HT1080 (cell line): Measurements from ENCODE around the gene KAT6B. TPM values are rescaled to one million over a fixed set of nuclear protein-coding genes. Genes with fewer than 3 reads are reported as not detected.
A peak's percentile ranks its signal among the peaks of the same experiment; 100 is the strongest.

ENCODE experiments used
- DNase-seq: peaks from one replicate; pipeline ENCODE4 v3.0.0-alpha.2; 2015; ENCODE audit warnings: low read depth
- total RNA-seq: library from RNA; depleted of rRNA; stranded (reverse); fragments of >200 nt; shearing (Covaris generic); gene quantifications from 2 replicates; pipeline ENCODE4 v1.2.3, GENCODE V29; 2014

The KAT6B gene
- total RNA-seq, 1 experiment from 2014 or later, result 12.9 TPM

DNA sequence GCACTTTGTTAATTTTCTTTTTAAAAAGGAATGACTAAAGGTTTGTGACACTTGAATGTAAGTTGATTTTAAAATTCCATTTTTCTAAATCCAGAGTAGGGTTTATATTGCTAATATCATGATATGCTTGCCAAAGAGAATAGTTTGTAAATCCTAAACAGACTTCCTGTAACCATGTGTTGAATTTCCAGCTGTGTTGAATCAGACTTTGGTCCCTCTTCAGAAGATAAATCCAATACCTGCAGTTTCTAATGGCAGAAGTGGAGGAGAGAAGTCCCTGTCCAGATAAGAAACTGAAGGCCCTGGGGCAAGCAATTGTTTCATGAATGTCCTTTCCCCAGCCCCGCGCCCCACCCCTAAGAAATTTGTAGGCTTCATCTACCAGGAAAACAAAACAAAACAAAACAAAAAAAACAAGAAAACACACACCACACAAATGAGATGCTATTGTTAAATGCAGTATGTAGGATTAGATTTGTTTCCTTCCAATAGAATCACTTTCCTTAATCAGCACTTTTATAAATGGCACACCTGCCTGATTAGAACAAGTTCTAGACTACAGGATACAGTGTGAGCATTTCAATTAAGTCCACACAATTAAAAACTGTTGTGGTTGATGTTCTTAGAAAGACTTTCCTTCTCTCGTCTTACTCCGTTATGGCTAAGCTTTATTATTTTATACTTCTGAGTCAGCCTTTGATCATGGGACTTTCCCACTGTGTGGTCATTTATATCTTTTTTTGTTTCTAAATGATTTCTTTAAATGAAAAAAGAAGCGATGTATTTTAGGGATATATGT, 122.8 kb downstream of the KAT6B start:
- DNase-seq, result no peak

DNA sequence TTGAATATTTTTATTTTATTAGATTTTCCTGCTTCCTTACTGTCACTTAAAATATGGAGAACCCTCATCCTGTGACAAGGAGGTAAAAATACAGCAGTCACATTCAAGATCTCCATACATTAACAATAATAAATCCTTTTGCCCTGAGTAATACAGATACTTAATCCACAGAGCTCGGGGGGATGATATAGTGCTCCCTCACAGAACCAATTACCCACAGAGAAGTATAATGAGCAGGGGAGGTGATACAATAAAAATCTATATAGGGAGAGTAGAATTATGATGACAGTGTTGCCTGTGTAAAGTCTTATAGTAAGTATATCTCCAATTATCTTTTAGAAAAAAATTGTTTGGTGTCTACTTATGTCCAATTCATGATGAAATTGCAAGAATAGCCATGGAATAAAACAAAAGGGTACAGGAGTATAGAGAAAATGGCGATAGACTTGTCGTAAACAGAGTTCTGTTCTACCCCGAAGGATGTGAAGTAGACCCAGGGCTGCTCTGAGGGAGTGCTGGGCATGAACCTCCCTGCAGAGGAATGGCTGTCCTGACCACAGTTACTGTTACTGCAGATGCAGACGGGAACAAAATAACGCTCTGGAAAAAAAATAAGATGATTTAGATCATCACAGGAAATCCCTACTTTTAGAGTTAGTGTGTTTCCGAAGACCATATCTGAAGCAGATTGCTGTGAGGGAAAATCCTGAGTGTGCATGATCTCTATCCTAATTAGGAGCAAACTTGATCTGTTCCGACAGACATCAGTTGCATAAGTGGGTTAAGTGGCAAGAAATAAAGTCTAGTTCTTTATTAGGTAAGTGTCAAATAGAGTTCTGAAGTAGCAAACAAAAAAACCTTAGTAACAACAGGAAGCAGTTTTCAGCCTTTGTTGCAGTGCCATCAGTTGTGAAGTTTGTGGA, 123.7 kb downstream of the KAT6B start:
- DNase-seq, result no peak

DNA sequence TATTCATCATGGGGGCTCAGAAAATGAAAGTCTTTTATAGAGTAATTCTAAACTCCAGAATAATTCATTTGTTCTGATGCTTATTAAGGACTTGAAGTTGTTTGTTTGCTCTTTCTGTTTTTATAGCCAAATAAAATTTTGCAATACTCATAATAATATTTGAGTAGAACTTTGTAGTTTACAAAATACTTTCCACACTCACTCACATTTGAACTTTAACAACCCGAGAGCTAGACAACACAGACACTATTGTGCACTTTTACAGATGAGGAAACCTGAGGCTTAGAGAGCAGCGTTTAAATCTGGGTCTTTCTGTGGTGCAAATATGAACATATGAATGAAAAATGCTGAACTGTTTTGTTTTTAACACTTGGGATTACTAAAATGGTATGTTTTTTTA, 126.8 kb downstream of the KAT6B start:
- DNase-seq, result no peak

DNA sequence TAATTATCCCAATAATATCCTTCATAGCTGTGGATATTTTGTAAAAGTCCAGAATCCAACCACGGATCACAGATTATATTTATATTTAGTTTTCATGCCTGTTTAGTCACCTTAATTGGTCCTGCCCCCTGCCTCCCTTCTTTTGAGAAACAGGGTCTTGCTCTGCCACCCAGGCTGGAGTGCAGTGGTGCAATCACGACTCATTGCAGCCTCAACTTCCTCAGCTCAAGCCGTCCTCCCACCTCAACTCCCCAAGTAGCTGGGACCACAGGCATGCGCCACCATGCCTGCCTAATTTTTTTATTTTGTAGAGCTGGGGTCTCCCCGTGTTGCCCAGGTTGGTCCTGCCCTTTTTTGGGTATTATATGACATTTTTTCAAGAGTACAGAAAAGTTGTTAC, 129.4 kb downstream of the KAT6B start:
- peak; percentile 64 for DNase-seq

DNA sequence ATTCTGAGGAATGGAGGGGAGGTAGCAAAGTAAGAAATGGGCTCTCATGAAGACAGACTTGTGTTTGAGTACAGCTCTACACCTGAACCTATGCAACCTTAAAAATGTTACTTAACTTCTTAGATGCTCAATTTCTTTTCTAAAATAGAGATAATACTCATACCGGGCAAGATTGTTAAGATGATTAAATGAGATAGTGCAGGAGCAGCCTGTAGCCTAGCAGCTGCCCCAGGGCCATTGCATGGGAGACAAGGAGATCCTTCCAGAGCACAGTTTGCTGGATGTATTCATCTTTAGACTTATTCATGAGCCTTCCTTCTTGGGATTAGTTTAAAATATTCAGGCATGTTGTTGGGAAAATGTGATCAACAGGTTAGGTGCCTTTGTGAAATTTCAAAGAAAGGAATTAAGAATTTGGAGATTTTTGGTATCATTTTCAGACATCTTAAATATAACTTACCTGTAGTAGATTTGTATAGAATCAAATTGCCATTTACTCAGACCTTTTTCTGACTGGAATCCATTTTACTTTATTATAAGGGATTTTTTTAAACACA, 130.2 kb downstream of the KAT6B start:
- DNase-seq, result no peak

DNA sequence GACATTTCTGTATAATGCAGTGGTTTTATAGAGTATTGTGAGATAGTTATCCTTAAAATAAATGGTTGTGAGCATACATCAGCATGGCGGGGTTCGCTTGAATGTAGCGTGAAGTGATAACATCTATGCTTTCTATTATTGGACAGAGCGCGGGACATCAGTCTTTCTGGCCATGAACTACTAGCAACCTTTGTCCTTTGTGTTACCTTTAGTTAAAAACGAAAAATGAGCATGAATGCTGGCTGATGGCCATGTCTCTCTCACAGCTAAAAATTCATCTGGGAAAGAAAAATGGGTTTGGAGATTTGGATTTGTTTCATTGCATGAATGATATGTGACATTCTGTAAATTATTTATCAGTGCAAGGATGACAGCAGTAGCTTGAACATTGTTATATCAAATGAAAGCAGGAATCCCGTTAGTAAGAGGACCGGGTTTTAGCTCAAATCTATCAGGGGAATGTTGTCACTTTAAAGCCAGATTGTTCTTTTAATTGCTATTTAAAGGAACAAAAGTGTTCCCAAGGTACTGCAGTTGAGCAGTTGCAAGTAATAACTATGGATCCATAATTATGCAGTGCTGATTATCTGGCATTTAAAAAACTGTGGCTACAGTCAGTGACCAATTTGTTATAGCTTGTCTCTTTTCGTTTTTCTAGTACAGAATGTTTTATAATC, 131.0 kb downstream of the KAT6B start:
- no peak for DNase-seq

DNA sequence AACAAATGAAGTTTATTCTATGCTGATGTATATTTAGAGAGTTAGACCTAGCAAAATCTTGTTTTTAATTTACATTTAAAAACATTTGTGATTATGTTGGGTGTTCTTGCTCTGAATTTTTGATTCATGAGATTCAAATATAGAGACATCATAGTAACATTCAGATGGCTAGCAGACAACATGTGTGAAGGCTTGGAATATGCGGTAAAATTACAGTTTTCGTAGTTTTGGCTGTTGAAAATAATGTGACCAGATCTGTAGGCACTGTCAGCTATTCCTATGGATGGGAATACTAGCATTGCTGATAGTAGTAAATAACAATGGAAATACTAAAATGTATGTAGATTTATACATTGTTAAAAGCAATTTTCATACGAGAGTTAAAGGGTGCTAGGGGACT, 131.9 kb downstream of the KAT6B start:
- DNase-seq, result no peak

DNA sequence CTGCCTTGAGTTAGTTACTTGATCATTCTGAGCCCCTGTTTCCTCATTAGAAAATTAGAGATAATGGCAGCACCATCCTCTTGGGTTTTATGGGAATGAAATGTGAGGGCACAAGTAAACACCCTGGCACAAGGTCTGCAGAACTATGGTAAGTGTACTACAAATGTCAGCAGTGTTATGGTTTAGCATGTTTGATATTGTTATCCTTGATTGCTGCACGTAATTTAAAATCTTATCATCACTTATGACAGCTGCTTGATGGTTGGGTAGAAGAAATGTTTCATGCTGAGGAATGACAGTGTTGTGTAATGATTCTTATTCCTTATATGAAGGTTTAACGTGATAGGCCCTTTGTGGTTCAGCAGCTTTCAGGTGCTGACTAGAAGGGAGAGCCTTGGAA, 134.3 kb downstream of the KAT6B start:
- no peak for DNase-seq

DNA sequence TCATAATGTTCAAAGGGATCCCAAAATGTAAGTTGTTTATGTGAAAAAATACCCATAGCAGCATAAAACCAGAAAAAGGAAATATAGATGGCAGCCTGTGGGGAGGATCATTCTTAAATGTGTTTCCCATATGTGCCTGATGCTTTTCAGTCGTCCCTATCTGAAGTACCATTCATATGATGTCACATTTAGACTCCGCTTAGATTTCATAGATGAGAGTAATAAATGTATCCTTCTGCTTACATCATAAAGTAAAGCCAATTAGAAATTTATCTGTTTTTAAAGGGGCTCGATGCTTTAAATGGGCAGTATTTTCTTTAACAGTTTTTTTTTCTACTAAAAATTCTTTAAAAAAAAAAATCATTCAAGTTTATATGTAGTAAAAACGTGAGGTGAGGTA, 136.1 kb downstream of the KAT6B start:
- no peak for DNase-seq

DNA sequence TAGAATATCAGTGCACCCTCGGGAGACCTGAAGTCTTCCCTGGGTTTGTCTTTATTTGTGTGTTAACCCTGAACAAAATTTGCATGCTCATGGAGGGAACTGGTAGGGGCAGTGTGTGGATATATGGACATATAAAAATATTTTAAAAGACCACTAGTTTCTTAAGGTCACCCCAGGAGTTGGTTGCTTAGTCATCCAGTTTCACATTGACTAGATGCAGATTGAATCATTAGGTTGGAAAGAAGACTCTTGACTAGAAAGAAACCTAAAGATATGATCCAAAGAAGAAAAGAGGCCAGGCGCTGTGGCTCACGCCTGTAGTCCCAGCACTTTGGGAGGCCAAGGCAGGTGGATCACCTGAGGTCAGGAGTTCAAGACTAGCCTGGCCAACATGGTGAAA, 137.1 kb downstream of the KAT6B start:
- DNase-seq, result no peak

DNA sequence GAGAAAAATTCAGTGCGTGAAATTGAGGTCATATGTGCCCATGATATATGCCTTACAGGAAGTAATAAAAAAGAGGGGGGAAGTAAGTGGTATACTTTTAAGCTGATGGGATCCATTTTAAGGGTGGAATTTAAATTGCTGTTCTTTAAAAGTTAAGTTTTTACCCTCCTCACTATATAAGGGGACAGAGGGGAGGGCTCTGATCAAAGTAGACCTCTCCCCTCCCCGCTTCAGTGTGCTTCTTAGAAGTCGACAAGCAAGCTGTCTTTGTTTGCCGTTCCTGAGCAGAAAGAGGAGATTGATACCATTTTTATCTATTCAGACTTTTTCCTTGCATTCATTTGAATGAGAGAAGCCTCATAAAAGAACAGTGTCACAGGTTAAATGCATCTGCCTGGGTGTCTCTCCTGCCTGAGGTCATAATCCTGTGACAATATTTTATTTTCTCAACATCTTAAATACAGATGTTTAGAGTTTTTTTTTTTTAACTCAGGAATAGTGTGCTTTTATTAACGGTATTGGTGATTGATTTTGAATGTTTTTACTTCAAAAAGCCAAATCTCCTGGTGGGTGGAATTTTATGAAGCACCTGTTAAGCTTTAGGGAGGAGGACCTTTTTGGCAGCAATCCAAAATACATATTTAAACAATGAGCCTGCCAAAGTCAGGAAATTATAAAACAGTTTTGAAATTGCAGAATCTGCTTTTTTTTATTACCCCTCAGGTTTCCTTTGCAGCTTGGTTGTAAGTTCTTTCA, 141.7 kb downstream of the KAT6B start:
- DNase-seq, result no peak

DNA sequence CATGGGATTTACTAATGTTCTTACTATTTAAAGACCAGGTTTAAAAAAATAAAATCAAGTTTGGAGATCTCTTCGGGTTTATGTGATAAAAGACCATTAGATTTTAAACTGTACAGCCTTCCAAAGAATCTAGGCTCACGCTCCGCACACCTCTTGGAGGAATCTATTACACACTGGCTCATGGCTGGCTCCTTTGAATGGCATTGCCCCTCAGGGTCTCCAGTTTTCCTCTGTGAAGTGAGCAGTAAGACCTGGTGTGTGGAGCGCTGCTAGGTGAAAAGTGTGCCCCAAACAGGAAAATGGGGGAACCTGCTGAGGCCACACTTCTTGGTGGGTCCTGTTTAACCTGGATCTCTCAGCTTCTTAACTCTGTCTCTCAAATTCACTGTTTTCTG, 142.3 kb downstream of the KAT6B start:
- DNase-seq, result no peak

DNA sequence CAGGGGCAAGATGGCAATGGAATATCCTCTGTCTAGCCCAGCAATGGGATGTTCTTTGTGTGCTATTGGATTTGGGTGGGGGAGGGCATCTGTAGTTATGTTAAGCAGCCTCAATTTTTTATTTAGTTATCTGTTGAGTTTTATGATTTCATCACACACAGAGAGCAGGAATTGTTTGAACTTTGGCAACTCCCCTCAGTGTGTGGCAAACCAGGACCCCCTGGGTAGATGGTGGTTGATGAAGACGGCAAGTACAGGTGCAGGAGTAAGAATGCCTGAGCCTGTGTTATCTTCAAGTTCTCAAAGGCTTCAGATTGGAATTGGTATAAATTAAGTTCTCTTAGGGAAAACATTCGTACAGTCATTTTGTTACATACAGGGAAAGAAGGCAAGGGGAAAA, 142.7 kb downstream of the KAT6B start:
- no peak for DNase-seq

DNA sequence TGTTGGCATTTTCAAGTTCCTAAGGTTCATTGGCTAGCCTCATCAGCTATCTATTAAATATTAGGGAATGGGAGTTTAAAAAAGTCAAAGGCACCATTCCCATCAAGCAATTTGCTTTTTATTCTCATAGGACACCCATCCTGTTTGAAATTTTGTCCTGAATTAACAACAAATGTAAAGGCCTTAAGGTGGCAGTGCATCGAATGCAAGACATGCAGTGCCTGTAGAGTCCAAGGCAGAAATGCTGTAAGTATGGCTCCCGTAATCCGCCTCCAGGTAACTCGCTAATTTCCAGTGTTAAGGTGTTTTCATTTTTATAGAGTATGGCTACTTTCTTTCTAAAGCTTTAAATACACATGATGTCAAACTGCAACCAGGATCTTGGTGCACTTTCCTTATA, 143.1 kb downstream of the KAT6B start:
- DNase-seq, result no peak

DNA sequence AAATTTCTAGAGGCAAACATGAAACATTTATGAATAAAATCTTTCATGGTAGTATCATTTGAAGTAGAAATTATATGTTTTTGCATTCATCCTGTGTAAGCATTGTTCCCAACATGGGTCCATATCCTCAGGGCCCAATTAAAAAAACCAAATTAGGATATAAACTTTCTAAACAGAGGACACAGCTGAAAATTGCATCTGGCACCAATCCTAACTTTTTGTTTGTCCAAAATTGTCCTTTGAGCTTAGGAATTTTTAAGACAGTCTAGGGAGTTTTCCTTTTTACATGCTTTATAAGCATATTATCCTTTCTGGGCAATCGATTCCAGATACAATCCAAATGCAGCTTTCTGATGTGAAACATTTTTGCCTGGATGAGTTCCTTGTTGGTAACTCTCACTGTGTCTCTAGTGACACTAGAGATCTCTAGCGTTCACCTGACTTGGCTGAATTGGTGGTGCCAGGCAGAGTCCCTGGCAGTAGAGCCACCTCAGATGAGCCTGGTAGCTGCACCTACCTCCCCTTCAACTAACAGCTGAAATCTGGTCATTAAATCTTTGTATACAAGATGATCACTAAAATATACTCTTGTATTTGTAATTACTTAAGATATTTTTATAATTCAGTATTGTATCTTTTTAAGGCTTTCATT, 147.5 kb downstream of the KAT6B start:
- DNase-seq, result no peak

DNA sequence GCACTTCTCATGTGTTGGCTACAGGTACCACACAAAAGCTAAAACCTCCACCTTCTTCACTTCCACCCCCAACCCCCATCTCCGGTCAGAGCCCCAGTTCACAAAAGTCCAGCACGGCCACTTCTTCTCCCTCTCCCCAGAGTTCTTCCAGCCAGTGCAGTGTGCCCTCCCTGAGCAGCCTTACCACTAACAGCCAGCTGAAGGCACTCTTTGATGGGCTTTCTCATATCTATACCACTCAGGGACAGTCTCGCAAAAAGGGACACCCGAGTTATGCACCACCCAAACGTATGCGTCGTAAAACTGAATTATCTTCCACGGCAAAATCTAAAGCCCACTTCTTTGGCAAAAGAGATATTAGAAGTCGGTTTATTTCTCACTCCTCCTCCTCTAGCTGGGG, 149.4 kb downstream of the KAT6B start:
- DNase-seq, result no peak

DNA sequence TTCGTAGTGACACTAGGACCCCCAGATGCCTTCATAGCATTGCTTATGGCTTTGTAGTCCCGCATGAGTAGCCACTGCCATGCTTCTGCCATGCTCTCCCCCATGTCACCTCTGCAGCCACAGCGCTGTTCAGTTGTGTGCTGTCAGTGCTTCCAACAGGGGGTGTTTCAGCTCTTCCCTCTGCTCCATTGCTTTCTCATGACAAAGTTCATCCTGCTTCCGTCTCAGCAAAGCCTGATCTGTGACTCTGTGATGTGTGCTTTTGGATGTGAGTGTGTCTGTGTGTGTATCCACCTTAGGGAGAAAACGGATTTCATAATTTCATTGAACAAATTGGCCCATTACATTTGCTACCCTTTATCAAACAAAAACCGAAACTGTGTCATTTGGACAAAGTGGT, 150.2 kb downstream of the KAT6B start:
- DNase-seq, result no peak

DNA sequence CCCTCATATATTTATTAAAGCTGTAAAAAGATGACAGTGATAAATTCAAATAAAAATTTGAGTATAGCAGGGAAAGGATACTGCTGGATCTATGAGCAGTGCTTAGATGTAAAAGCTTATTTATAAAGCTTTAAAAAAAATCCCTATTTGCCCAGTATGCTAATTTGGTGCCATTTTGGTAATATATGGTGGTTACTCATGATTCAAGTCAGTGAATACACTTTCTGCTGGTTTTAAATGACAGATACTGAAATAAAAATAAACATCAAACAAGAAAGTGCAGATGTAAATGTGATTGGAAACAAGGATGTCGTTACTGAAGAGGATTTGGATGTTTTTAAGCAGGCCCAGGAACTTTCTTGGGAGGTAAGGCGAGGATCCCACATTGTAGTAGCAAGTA, 150.7 kb downstream of the KAT6B start:
- DNase-seq, result no peak

DNA sequence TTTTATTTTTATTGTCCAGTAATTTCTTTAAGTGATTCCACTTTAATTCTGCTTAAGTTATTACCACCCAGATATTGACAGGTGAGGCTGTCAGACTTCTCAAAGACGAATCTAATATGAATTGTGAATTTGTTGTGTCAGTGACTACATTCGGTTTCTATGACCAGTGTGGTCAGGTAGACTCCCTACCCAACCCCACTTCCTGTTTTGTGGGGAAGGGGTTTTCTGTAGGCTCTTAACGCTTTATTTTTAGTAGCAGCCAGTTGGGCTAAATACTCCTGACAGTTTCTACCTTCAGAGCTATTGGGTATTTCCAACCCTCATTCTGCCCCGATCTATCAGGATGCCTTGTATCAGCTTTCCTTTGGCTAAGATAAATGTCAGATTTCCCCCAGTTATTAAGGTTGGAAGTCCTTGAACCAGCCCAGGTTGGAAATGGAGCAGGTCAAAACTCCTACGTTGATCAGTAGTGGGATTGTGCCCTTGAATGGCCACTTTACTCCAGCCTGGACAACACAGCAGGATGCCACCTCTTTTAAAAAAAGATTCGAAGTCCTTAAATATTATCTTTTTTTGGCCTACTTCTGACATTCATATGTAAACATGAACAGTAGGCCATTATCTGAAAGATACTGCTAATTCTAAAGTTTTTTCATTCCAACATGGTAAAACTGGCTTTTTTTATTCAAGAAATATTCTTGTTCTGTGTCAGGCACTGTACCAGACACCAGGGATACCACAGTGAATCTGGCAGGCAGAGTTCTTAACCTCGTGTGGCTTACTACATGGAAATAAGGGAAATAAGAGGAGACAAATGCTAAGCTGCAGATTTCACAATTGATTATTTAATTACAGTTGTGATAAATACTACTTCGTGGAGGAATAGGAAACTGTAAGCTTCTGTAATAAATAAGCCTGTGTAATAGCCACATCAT, 151.8 kb downstream of the KAT6B start:
- no peak for DNase-seq
